GM19372 (cell line): Measurements from ENCODE around the gene CEP63.

ENCODE experiments used
- ATAC-seq: cut with Tn5 transposase; IDR thresholded peaks from one replicate; pipeline ENCODE4 v1.9.1; 2021; ENCODE audit warnings: mild to moderate bottlenecking, low read depth, moderate library complexity; ENCODE audit not compliant: unreplicated experiment

Gene CEP63

DNA sequence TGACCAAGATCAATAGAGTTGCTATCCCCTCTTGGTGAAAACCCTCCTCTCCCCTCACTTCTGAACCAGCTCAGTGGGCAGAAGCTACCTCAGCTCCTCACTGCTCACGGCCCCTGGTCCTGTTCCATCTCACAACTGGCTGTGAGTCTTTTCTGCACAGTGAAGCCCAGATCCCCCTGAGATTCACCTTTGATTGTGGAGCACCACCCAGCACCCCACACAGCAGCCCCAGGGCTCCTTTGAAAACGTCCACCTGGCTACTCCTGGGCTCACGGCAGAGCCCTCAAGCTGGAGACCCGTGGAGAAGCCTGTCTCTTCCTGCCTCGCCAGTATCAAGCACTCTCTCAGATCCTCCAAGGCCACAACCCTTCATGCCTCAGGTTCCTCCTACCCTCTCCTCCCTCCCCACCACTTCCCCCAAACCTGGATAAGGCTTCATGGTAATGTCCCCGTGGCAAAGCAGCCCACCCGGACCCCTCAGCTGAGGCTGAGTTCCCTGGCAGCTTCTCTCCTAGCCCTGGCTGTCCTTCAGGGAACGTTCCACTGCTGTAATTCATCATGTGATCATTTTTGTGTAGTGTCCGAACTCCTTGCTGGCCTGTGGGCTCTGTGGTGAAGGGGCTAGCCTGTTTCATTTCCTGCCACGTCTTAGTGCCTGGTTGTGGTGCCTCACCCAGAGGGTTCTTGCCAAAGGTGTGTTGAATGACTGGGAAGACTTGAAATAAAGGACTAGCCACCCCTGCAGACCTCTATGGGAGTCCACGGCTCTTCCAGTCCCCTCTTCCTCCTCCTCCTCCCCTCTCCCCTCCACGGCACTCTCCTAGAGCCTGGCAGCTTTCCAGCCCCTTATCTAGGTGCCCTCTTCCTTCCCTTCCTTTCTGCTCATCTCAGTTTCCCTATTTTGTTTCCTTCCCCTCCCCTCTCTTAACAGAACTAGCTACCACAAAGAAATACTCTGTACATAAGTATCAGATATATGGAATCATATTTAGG lies 120.5 kb downstream of the CEP63 start:
- ATAC-seq, result no peak

DNA sequence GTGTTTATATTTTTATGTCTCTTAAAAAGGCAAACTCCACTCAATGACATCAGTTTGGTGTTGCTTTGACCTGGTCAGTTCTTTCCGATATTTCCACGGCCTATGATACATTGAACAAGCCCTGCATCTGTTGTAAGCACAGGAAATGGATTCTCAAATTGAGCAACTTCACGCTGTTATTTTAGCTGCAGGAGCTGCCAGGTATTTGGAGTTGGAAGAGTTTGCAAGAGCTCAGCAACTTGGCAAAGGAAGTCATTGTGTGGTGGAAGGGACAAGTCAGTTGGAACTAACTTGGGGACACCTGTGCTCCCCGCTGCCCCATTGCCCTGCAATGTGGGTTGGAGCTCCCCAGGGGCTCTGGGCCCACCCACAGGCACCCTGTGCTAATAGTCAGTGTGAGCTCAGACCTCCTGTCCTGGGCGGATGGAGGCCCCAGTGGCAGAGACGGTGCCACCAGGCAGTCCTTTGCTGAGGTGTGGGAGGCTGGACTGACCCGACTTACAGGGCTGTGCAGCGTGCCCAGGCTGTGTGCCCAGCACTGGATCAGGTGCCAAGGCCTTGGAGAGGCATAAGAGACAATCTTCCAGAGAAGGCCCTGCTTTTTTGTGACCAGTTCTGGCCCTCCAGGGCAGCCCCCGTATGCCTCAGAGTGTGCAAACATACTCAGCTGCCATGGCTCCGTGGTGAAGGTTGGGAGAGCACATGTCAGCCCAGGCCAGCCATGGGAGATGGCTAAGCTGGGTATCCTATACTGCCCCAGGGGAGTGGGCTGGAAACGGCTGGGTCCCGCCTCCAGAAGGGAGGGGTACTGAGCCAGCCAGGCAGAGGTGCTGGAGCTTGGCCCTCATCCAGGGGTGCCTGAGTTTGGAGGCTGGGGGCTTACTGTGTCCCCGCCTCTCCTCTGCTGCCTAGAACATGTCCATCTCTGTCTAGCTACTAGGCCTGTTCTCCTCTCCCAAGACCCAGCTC lies 121.5 kb downstream of the CEP63 start:
- no peak for ATAC-seq

DNA sequence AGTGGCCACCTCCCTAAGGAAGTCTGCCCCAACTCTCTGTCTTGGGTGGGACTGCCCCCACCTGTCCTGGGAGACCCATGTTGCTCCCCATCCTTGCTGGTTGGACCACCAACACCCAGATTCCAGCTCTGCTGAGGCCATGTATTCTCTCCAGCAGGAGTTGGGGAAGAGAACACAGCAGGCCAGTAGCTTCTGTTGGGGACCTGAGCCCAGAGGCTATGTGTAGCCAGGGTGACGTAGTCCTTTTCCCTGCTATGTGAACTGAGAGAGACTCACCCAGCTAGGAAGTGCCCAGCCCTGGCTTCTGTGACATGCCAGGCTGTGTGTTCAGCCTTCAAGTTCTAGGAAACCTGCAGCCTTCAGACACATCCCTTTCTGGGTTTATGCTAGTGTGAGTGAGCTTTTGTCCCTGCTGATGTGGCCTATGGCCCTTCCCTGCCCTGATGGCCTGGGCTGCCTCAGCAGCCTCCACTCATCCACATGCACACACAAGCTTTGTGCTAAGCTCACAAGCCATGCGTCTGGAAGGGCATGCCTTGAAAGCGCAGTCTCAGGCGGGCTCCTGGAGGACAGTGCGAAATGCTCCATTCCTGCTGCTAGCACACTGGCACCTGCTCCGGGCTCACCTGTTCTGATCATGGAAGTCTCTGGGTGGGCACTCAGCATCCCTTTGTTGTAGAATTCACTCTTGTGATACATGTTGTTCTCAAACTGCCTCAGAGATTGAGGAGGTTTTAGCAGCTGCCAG lies 122.3 kb downstream of the CEP63 start:
- ATAC-seq, result no peak

DNA sequence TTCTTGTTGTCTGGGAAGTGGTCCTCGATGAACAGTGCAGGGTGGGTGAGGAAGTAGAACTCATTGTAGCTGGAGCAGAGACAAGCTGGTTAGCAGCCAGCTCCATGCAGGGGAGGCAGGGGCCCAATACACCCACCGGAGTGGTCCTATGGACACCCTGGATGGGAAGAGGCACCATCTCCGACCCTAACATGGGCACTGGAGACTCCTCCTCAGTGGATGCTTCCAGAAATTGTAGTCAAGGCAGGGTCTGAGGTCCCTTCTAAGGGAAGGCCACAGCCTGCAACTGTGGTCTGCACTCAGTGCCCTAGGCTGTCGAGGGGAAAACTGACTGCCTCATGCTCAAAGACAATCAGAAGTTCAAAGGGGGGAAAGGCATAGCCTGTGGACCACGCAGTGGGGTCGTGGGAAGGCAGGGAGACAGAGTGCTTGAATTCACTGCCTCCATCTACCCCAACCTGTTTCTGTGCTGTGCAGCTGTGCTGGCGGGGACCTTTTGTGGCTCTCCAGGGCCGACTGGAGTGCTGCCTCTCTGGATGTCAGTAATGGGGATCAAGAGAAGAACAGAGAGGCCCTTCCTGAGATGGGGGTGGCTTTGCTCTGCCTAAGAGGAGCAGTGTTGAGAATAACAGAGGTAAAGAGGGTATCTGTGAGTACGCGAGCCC lies 123.0 kb downstream of the CEP63 start:
- no peak for ATAC-seq

DNA sequence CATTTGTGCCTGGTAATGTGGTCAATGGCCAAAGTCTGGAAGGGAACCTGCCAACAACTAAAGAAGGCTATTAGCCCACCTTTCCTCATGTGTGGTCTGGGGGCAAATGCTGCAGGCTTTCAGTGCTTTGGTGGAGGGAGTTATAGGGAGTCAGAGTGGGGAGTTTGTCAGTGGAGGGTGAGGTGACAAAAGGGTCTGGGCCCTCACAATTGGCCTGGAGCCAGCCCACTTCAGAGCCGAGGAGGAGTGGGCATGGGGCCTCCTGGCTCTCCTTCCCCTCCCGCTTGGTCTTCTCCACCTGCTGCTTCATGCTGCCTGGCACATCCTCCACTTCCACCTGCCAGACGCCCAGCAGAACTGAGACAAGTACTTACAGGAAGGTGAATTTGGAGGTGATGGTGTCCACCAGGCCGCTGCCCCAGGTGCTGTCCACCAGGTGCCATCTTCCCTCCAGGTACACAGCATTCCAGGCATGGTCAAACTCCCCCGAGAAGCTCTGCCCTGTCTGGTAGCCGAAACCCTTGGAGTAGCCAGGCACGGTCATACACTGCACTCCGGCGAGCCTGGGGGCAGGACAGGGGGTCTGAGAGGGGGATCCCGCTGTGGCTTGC lies 124.1 kb downstream of the CEP63 start:
- no peak for ATAC-seq

DNA sequence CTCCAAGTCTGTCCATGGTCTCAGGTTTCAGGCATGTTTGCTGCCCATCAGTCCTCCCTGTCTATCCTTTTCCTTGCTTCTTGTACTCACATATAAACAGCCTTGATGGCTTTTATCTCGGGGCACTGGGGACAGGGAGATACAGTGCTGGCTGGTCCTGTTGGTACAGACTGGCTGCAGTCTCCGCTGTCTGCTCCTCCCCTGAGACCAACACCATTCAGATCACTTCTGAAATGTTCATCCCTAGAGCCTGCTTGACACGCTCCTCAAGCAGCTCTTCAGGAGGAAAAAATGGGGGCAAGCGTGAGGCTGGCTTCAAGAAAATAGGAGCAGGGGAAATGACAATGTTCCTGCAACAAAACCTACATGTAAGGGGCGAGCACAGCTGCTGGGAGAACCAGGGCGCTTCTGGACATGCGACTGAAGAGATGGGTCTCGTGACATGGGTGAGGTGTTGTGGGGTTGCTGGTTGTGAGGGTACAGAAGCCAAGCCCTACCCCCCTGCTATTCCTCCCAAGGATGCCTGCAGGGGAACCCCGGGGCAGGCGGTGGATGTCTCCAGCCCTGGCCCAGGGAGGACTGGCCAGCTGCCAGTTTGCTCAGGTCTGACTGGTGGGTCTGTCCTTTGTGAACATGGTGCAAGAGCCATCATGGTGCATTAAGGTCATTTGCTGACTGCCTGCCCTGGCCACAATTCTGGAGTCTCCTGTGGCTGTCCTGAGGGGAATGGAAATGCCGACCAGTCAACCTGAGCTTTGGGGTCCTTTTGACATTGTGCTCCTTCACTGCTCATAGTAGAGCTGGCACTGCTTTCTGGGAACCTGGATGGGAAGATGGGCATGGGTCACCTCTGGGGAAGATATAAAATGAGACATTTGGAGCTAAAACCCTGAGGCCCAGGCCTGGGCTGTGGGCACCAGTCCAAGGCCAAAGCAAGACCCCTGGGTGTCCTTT lies 124.9 kb downstream of the CEP63 start:
- ATAC-seq, result no peak

GRCh38 chr3:134611516-134611915 lies 125.7 kb downstream of the CEP63 start:
- no peak for ATAC-seq

GRCh38 chr3:134613006-134613520 lies 127.2 kb downstream of the CEP63 start:
- no peak for ATAC-seq

- no peak for ATAC-seq
Measured at GRCh38 chr3:134614955-134615354, 129.1 kb downstream of the CEP63 start.

DNA sequence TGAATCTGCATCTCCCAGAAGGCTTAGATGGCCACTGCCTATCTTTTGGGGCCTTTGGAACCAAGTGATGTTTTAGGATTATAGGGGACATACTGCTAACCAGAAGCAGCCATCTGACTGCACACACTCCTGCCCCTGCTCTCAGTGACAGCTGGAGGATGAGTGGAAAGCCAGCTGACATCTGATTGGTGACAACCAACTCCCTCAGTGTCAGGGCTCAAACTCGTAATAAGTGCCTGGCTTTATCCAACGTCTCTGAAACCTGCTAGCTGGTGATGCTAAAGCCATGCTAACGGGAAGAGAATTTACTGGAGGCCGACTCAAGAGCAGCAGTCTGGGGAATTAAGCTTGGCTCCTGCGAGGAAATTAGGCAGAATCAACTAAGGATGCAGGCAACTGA lies 129.9 kb downstream of the CEP63 start:
- ATAC-seq, result no peak

DNA sequence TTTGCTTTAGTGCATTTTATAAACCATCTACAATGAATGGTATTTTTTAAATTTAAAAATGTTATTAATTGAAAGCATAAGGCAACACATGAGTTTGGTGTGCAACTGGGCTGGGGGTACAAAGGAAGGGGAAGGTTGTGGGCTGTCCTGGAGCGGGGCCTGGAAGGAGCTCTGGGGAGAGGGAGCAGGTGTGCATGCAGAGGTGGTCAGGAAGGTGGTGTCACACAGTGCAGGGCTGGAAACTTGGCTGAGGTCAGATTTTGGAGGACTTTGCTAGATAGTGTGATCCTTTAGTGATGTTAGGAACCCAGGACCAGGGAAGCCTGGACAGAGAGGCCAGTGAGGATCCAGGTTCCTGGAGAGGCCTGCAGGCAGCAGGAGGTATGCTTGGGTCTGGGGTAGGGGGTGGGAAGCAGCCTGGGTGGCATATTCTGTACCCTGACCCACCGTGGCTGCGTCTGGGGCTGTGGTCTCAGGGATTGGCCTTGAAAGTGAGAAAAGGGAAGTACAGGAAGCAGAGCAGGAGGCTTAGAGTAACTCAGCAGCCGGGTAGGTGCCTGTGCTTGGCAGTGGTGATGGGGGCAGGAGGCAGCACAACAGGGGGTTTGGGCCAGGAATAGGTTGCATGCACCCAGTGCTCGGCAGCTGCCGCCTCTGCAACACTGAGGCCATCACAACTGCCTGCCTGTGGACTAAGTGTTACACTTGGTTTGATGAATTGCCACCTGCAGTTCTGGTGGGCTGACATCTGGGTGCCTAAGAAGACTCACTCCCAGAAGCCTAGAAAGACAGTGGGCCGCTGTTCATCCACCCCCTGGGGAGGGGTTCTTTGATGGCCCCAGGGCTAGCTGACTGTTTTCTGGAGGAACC lies 132.0 kb downstream of the CEP63 start:
- ATAC-seq, result no peak

DNA sequence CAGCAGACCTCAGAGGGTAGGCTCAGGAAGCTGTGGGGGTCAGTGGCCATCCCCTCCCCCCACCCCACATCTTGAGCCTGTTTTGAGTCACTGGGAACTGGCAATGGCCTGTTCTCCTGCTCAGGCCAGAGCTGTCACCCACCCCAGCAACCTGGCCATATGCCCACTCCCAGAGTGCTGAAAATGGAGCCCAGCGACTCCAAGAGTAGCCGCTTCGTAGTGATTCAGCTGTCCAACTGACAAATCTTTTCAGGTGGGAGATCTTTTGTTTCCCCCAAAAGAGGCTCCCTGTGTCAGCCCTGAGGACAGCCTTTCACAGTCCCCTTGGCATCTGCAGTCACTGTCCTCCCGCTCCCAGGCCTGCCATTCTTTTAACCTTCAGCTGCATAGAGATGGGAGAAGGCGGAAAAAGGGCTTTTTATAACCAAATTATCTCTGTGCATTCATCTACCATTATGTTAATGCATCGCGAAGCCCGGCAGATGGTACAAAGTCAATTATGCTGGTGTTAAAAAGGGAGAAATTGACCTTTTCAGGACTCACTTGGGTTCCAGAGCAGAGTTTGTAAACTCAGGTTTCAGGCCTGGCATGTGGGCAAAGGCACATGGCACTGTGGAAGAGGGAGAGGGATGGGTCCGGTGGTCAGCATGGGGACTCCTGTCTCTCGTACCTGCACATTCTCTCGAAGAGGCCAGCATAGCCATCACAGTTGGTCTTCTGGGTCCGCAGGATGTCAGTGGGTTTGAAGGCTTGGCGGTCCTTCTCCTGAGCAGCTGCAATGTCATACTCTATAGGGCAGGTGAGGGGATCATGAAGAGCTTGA lies 132.8 kb downstream of the CEP63 start:
- no peak for ATAC-seq

- no peak for ATAC-seq
Measured at GRCh38 chr3:134619301-134619615, 133.4 kb downstream of the CEP63 start.

DNA sequence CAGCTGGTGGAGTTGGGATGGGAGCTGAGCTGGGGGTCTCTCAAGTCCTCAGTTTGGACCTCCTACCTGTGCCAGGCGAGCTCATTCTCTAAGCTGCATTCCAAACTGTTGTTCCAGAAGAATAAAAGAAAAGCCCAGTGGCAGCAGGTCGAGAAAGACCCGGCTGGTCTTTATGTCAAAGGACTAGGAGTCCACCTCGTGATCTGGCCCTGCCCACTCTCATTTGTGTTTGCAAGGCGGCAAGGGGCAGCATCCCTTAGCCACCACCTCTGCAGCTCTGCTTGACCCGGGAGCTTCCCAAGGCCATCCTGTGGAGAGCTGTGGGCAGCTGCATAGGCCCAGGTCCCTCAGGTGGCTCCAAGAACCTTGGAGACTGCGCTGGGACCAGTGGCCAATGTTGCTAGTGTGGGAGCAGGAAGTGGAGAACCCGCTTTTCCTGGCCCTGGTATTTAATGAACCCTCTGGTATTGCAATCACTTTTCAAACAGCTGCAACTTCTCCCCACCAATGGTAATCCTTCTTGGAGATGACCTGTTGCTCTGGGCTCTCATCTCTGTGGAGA lies 134.1 kb downstream of the CEP63 start:
- ATAC-seq, result no peak

GRCh38 chr3:134620476-134621115 lies 134.7 kb downstream of the CEP63 start:
- ATAC-seq, result no peak

- no peak for ATAC-seq
Measured at GRCh38 chr3:134621854-134622253, 136.0 kb downstream of the CEP63 start.
